Activated naive CD4-positive, alpha-beta T cell treated with anti-CD3 and anti-CD28 coated beads for 36 hours (primary cell): ENCODE results near the gene CNN1. TPM values are rescaled to one million over a fixed set of nuclear protein-coding genes. Genes with fewer than 3 reads are reported as not detected.

ENCODE experiments used
- CTCF ChIA-PET: fragments of 350-600 bp; sonication (Branson Sonifier 250); formaldehyde crosslinking; loops from one replicate; lab custom pipeline; 2021; ENCODE audit warnings: antibody characterized with exemption; lab: Charles Lee
- DNase-seq: peaks from one replicate; pipeline ENCODE4 v3.0.0-alpha.2; 2020
- H3K27ac Mint-ChIP-seq: one replicate; pipeline ENCODE4 v1.8.0; 2021; ENCODE audit warnings: mild to moderate bottlenecking, mixed read lengths
- H3K27me3 Mint-ChIP-seq: one replicate; pipeline ENCODE4 v1.8.0; 2021; ENCODE audit warnings: low read depth, mixed read lengths
- H3K36me3 Mint-ChIP-seq: one replicate; pipeline ENCODE4 v1.8.0; 2021; ENCODE audit warnings: low read depth, mixed read lengths
- H3K4me1 Mint-ChIP-seq: one replicate; pipeline ENCODE4 v1.8.0; 2021; ENCODE audit warnings: low read depth, mixed read lengths
- H3K4me3 Mint-ChIP-seq: one replicate; pipeline ENCODE4 v1.8.0; 2021; ENCODE audit warnings: mild to moderate bottlenecking, moderate library complexity, mixed read lengths
- H3K9me3 Mint-ChIP-seq: one replicate; pipeline ENCODE4 v1.8.0; 2021; ENCODE audit warnings: mixed read lengths
- intact Hi-C: fragments of 100-400 bp; cut with micrococcal nuclease; formaldehyde crosslinking; loops from one replicate; pipeline ENCODE4 v1.15.1; 2023
- total RNA-seq, 2 experiments: library from RNA; stranded (reverse); gene quantifications; one replicate each; pipeline ENCODE4 v1.2.3, GENCODE V29; 2021

The CNN1 gene
- total RNA-seq, 2 experiments from 2014 or later = not detected

- no peaks in the 10 kb centered on the region for H3K9me3 Mint-ChIP-seq
Observed at GRCh38 chr19:11577451-11578257, 39.0 kb downstream of the CNN1 start, which contains the start of gene ACP5. Gene ACP5 (minus strand): TSS chr19:11577645. CDS start chr19:11577317, 328 bp downstream.

GRCh38 chr19:11578258-11579142 lies 39.8 kb downstream of the CNN1 start:
- H3K27ac Mint-ChIP-seq = no peak overlapping the region

More at GRCh38 chr19:11577451-11578257, 39.0 kb downstream of the CNN1 start, which contains the start of gene ACP5:
- intact Hi-C loops = no loop called here
- no peak for DNase-seq
- no peaks in the 10 kb centered on the region for H3K36me3 Mint-ChIP-seq
- H3K4me1 Mint-ChIP-seq = peaks cover 29% of the 10 kb centered on the region
- no peaks in the 10 kb centered on the region for H3K27me3 Mint-ChIP-seq
- no peak within 1 kb of the TSS for H3K27ac Mint-ChIP-seq
- CTCF ChIA-PET = interaction anchor here (0.6 to 6.6 kb wide), 3 partner anchors 10 to 95 kb away, joined by 3 to 60 read pairs (median 5); partner anchors contain the start of gene ELOF1
- peak within 1 kb of the TSS; percentile 63 for H3K4me3 Mint-ChIP-seq

GRCh38 chr19:11580116-11580515 lies 41.5 kb downstream of the CNN1 start:
- H3K9me3 Mint-ChIP-seq = no peaks in the 10 kb centered on the region
- CTCF ChIA-PET = interaction anchor here (1.0 to 6.6 kb wide), 3 partner anchors 17 to 44 kb away, joined by 3 to 60 read pairs (median 4); partner anchors contain the start of gene ELOF1
- DNase-seq = no peak
- H3K4me3 Mint-ChIP-seq = no peak overlapping the region
- no peak overlapping the region for H3K27ac Mint-ChIP-seq
- peaks cover 29% of the 10 kb centered on the region for H3K4me1 Mint-ChIP-seq
- intact Hi-C loops = loop anchor here (5.0 kb wide), 1 partner anchor 483 kb away; no protein-coding TSS in a partner anchor
- no peaks in the 10 kb centered on the region for H3K27me3 Mint-ChIP-seq
- H3K36me3 Mint-ChIP-seq = no peaks in the 10 kb centered on the region

More at GRCh38 chr19:11578258-11579142, 39.8 kb downstream of the CNN1 start:
- Mint-ChIP-seq H3K27me3 (no peaks in the 10 kb centered on the region), H3K36me3 (no peaks in the 10 kb centered on the region), H3K4me1 (peaks cover 29% of the 10 kb centered on the region), H3K9me3 (no peaks in the 10 kb centered on the region), H3K4me3 (peak overlapping the region; percentile 71)
- CTCF ChIA-PET = interaction anchor here (0.6 to 6.6 kb wide), 3 partner anchors 10 to 96 kb away, joined by 3 to 60 read pairs (median 5); partner anchors contain the start of gene ELOF1
- intact Hi-C loops = no loop called here
- peak; percentile 41 for DNase-seq

- intact Hi-C loops = loop anchor here (1.0 to 5.0 kb wide), 4 partner anchors 16 to 484 kb away; partner anchors contain the start of genes ZNF627 and ZNF653
- peak overlapping the region; percentile 95 for H3K27ac Mint-ChIP-seq
- CTCF ChIA-PET = interaction anchor here (1.2 to 6.6 kb wide), 2 partner anchors 11 to 22 kb away, joined by 3 to 60 read pairs; partner anchors contain the start of gene ELOF1
Observed at GRCh38 chr19:11581740-11582139, 43.1 kb downstream of the CNN1 start.

GRCh38 chr19:11586331-11586730 lies 47.7 kb downstream of the CNN1 start:
- no peak for DNase-seq
- Mint-ChIP-seq H3K4me3 (no peak overlapping the region), H3K36me3 (no peaks in the 10 kb centered on the region), H3K4me1 (peaks cover 13% of the 10 kb centered on the region), H3K27ac (no peak overlapping the region), H3K9me3 (no peaks in the 10 kb centered on the region), H3K27me3 (no peaks in the 10 kb centered on the region)
- CTCF ChIA-PET = interaction anchor here (0.7 to 3.3 kb wide), 4 partner anchors 19 to 103 kb away, joined by 3 to 14 read pairs (median 3); partner anchors contain the start of gene ELOF1
- intact Hi-C loops = loop anchor here (2.0 to 5.0 kb wide), 4 partner anchors 58 to 294 kb away; partner anchors contain the start of genes ECSIT and ELAVL3

More at GRCh38 chr19:11581740-11582139, 43.1 kb downstream of the CNN1 start:
- DNase-seq = peak; percentile 82
- no peaks in the 10 kb centered on the region for H3K9me3 Mint-ChIP-seq
- H3K4me3 Mint-ChIP-seq = peak overlapping the region; percentile 51
- H3K4me1 Mint-ChIP-seq = peaks cover 29% of the 10 kb centered on the region
- no peaks in the 10 kb centered on the region for H3K27me3 Mint-ChIP-seq
- no peaks in the 10 kb centered on the region for H3K36me3 Mint-ChIP-seq

- Mint-ChIP-seq H3K27me3 (no peaks in the 10 kb centered on the region), H3K27ac (no peak overlapping the region), H3K4me3 (no peak overlapping the region), H3K4me1 (peaks cover 5% of the 10 kb centered on the region), H3K9me3 (no peaks in the 10 kb centered on the region), H3K36me3 (no peaks in the 10 kb centered on the region)
- peak; percentile 90 for DNase-seq
- intact Hi-C loops = loop anchor here (1.0 to 5.0 kb wide), 7 partner anchors 27 to 295 kb away; partner anchors contain the start of genes ECSIT and ELAVL3
- CTCF ChIA-PET = interaction anchor here (0.8 to 6.5 kb wide), 8 partner anchors 9 to 53 kb away, joined by 3 to 30 read pairs (median 4); partner anchors contain the start of gene ELOF1
Observed at GRCh38 chr19:11587302-11587974, 48.8 kb downstream of the CNN1 start.

- Mint-ChIP-seq H3K36me3 (no peaks in the 10 kb centered on the region), H3K4me3 (no peak overlapping the region), H3K4me1 (peaks cover 5% of the 10 kb centered on the region), H3K27ac (no peak overlapping the region), H3K27me3 (no peaks in the 10 kb centered on the region), H3K9me3 (no peaks in the 10 kb centered on the region)
- CTCF ChIA-PET = interaction anchor here (0.6 to 6.5 kb wide), 9 partner anchors 10 to 73 kb away, joined by 3 to 30 read pairs (median 4); partner anchors contain the start of gene ELOF1
- DNase-seq = no peak
- intact Hi-C loops = loop anchor here (1.0 to 5.0 kb wide), 7 partner anchors 28 to 296 kb away; partner anchors contain the start of genes ECSIT and ELAVL3
Observed at GRCh38 chr19:11587975-11588631, 49.5 kb downstream of the CNN1 start.

- H3K4me1 Mint-ChIP-seq = peaks cover 15% of the 10 kb centered on the region
- H3K36me3 Mint-ChIP-seq = no peaks in the 10 kb centered on the region
- no peaks in the 10 kb centered on the region for H3K27me3 Mint-ChIP-seq
- H3K4me3 Mint-ChIP-seq = no peak overlapping the region
- no peaks in the 10 kb centered on the region for H3K9me3 Mint-ChIP-seq
- no peak overlapping the region for H3K27ac Mint-ChIP-seq
- DNase-seq = no peak
- CTCF ChIA-PET = interaction anchor here (0.6 to 6.5 kb wide), 2 partner anchors 35 to 265 kb away, joined by 3 to 30 read pairs; partner anchors contain the start of gene ELOF1
- intact Hi-C loops = no loop called here
Observed at GRCh38 chr19:11594084-11594483, 55.4 kb downstream of the CNN1 start.

GRCh38 chr19:11596156-11596555 lies 57.5 kb downstream of the CNN1 start:
- no peaks in the 10 kb centered on the region for H3K36me3 Mint-ChIP-seq
- peak overlapping the region; percentile 85 for H3K4me3 Mint-ChIP-seq
- H3K9me3 Mint-ChIP-seq = no peaks in the 10 kb centered on the region
- CTCF ChIA-PET = no interaction called here
- no peak for DNase-seq
- H3K27me3 Mint-ChIP-seq = no peaks in the 10 kb centered on the region
- peaks cover 29% of the 10 kb centered on the region for H3K4me1 Mint-ChIP-seq
- peak overlapping the region; percentile 24 for H3K27ac Mint-ChIP-seq
- intact Hi-C loops = no loop called here

- Mint-ChIP-seq H3K4me3 (peak within 1 kb of the TSS; percentile 85), H3K27ac (peak within 1 kb of the TSS; percentile 70), H3K36me3 (peaks cover under 1% of the 10 kb centered on the region), H3K4me1 (peaks cover 33% of the 10 kb centered on the region), H3K27me3 (no peaks in the 10 kb centered on the region), H3K9me3 (peaks cover 2% of the 10 kb centered on the region)
- CTCF ChIA-PET = interaction anchor here (0.6 to 1.1 kb wide), 3 partner anchors 39 to 361 kb away, joined by 3 to 4 read pairs (median 3); partner anchors contain the start of gene ELOF1
- DNase-seq = peak; percentile 100
- intact Hi-C loops = loop anchor here (1.0 kb wide), 2 partner anchors 16 to 38 kb away; partner anchors contain the start of gene ELOF1
Observed at GRCh38 chr19:11597202-11598102, 58.8 kb downstream of the CNN1 start, which contains the start of gene ZNF627. Gene ZNF627 (plus strand): TSS chr19:11597483. CDS start chr19:11597628, 145 bp downstream.
